GM10266 (cell line): ENCODE measurements around the gene HAGHL.
A peak's percentile ranks its signal among the peaks of the same experiment; 100 is the strongest.

ENCODE experiments used
- DNase-seq: peaks from one replicate; pipeline ENCODE4 v3.0.0; 2012; ENCODE audit errors: extremely low spot score
- CTCF ChIP-seq: IDR thresholded peaks from 2 replicates; pipeline ENCODE4 v1.5.1; 2012; ENCODE audit warnings: mild to moderate bottlenecking, low read depth; ENCODE audit not compliant: control insufficient read depth, insufficient read depth; ENCODE audit errors: missing control alignments

The HAGHL gene

GRCh38 chr16:729768-730665 is 3.1 kb downstream of the HAGHL start:
- DNase-seq = no peak
- TF ChIP-seq CTCF = no peak

- no peak for DNase-seq
- no peak for TF ChIP-seq CTCF
Observed at GRCh38 chr16:730666-731509, 4.0 kb downstream of the HAGHL start.

- TF ChIP-seq CTCF = no peak
Observed at GRCh38 chr16:732332-732731, 5.4 kb downstream of the HAGHL start.

GRCh38 chr16:732936-733335 is 6.0 kb downstream of the HAGHL start:
- DNase-seq = no peak

More at GRCh38 chr16:732332-732731, 5.4 kb downstream of the HAGHL start:
- DNase-seq = no peak

GRCh38 chr16:733382-734207 is 6.7 kb downstream of the HAGHL start:
- no peak for DNase-seq
- peak; percentile 50 for TF ChIP-seq CTCF

More at GRCh38 chr16:732936-733335, 6.0 kb downstream of the HAGHL start:
- TF ChIP-seq CTCF = peak; percentile 20

GRCh38 chr16:734208-734980 is 7.5 kb downstream of the HAGHL start:
- no peak for DNase-seq
- no peak for TF ChIP-seq CTCF
